PFSK-1 (cell line): ENCODE results near the gene COL18A1.

Experiments
- FOXP2 ChIP-seq: optimal IDR thresholded peaks from 2 replicates; pipeline ENCODE3; 2011; ENCODE audit warnings: borderline replicate concordance, control low read depth, inconsistent platforms; ENCODE audit not compliant: insufficient read depth; ENCODE audit errors: extremely low read length, extremely low read depth
- POLR2AphosphoS5 ChIP-seq: IDR thresholded peaks from 2 replicates; pipeline ENCODE4 v1.6.1; 2012; ENCODE audit warnings: low read depth, mild to moderate bottlenecking, control low read depth, low read length, moderate library complexity
- SIN3A ChIP-seq: IDR thresholded peaks from 2 replicates; pipeline ENCODE4 v1.6.1; 2012; ENCODE audit warnings: mild to moderate bottlenecking, low read length, moderate library complexity, borderline replicate concordance; ENCODE audit not compliant: insufficient read depth
- TAF1 ChIP-seq: IDR thresholded peaks from 2 replicates; pipeline ENCODE4 v1.6.1; 2012; ENCODE audit warnings: low read length, control low read depth, borderline replicate concordance; ENCODE audit not compliant: insufficient read depth
- TF ChIP-seq, protein P1 (sequence below), 2 experiments: IDR thresholded peaks; 2 replicates each; pipeline versions ENCODE4 v1.6.1 to v1.8.0; 2011 to 2012; ENCODE audit warnings: low read depth in 2 of 2, low read length in 2 of 2, control low read depth in 1 of 2, inconsistent platforms in 1 of 2, mild to moderate bottlenecking in 1 of 2, moderate library complexity in 1 of 2; ENCODE audit not compliant: insufficient read depth in 1 of 2

The COL18A1 gene

DNA sequence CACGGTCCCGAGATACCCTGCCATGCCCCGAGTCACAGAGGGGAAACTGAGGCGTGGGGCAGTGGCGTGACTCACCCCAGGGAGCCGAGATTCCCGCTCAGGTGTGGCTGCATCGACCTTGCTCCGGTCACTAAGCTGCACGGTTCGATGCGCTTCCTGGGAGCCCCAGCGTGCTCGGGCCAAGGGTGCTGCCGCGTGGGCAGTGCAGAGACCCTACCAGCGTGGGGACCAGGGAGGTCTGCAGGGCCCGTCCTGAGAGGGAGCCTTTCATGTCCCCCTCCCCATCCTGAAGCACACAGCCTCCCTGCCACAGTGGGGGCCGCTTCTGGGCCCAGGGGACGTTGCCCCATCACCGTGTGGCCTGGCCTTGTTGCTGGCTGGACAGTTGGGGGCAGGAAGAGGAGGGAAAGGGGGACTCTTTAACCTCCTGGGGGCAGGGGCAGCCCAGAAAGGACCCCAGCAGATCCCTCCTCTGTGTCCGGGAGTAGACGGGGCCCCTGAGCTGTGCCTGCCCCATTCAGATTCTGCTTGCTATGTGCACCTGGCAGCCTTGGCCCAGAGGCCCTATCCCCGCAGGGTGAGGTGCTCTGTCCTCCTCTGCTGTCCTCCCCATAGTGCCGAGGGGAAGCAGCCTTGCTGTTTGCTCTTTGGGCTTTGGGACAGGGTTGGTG lies 52.3 kb downstream of the COL18A1 start:
- TF ChIP-seq TAF1 (no peak), SIN3A (no peak), POLR2AphosphoS5 (no peak), FOXP2 (no peak)
- TF ChIP-seq, protein P1, sequence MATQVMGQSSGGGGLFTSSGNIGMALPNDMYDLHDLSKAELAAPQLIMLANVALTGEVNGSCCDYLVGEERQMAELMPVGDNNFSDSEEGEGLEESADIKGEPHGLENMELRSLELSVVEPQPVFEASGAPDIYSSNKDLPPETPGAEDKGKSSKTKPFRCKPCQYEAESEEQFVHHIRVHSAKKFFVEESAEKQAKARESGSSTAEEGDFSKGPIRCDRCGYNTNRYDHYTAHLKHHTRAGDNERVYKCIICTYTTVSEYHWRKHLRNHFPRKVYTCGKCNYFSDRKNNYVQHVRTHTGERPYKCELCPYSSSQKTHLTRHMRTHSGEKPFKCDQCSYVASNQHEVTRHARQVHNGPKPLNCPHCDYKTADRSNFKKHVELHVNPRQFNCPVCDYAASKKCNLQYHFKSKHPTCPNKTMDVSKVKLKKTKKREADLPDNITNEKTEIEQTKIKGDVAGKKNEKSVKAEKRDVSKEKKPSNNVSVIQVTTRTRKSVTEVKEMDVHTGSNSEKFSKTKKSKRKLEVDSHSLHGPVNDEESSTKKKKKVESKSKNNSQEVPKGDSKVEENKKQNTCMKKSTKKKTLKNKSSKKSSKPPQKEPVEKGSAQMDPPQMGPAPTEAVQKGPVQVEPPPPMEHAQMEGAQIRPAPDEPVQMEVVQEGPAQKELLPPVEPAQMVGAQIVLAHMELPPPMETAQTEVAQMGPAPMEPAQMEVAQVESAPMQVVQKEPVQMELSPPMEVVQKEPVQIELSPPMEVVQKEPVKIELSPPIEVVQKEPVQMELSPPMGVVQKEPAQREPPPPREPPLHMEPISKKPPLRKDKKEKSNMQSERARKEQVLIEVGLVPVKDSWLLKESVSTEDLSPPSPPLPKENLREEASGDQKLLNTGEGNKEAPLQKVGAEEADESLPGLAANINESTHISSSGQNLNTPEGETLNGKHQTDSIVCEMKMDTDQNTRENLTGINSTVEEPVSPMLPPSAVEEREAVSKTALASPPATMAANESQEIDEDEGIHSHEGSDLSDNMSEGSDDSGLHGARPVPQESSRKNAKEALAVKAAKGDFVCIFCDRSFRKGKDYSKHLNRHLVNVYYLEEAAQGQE (IDR thresholded peaks at IDR 0.05; ENCODE audit: insufficient read depth in 1 of 2, low read depth in 2 of 2, low read length in 2 of 2) = no peak

DNA sequence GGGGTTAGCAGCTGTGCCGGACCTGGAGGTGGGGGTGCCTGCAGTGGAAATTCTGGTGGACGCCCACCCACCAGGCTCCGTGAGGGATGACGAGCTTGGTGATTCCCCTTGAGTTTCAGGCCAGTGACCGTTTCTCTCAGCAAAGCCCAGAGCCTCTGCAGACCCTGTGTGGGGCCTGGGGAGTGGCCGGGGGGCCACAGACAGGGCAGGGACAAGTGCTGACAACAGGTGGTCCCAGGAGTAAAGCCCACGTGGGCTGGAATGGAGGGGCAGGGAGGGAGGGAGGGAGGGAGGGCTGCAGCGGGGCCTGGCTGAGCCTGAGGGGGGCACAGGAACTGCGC lies 52.8 kb downstream of the COL18A1 start:
- TF ChIP-seq FOXP2 (no peak), SIN3A (no peak), POLR2AphosphoS5 (no peak), TAF1 (no peak)
- TF ChIP-seq, protein P1 (IDR thresholded peaks at IDR 0.05; ENCODE audit: insufficient read depth in 1 of 2, low read depth in 2 of 2, low read length in 2 of 2) = no peak

DNA sequence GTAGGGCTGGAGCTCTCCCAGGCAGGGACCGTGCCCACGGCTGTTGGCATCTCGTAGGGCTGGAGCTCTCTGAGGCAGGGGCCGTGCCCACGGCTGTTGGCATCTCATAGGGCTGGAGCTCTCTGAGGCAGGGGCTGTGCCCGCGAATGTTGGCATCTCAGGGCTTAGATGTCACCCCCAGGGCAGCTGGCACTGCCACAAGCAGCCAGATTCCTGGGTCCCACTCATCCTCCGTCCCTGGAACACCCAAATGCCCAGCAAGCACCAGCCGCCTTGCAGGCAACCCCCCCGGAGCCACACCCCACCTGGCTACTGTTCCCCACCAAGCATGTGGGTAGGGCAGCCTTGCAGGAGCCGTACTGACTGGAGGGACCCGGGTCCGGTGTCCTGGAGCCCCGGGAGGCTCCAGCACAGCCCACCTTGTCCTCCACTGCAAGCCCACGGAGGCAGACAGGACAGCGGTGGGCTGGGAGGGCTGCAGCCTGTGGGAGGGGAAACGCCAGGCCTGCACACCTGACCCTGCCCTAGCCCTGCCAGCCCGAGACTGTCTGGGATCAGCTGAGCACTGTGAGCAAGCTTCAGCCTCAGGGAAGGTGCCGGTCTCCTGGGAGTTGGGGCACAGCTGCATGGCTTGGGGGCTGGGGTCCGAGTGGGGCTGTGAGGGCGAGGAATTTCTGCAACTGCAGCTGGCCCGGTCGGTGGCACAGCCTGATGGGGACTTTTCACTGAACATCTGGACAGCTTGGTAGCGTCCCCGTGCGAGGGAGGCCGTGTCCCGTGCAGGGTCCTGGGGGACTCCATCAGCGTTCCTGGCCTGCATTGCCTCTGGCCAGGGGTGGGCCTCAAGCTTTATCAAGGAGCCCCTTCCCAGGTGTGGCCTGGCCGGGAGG lies 53.6 kb downstream of the COL18A1 start:
- TF ChIP-seq POLR2AphosphoS5 = no peak
- TF ChIP-seq SIN3A = no peak
- no peak for TF ChIP-seq TAF1
- TF ChIP-seq FOXP2 = no peak
- TF ChIP-seq, protein P1 (IDR thresholded peaks at IDR 0.05; ENCODE audit: insufficient read depth in 1 of 2, low read depth in 2 of 2, low read length in 2 of 2) = no peak

DNA sequence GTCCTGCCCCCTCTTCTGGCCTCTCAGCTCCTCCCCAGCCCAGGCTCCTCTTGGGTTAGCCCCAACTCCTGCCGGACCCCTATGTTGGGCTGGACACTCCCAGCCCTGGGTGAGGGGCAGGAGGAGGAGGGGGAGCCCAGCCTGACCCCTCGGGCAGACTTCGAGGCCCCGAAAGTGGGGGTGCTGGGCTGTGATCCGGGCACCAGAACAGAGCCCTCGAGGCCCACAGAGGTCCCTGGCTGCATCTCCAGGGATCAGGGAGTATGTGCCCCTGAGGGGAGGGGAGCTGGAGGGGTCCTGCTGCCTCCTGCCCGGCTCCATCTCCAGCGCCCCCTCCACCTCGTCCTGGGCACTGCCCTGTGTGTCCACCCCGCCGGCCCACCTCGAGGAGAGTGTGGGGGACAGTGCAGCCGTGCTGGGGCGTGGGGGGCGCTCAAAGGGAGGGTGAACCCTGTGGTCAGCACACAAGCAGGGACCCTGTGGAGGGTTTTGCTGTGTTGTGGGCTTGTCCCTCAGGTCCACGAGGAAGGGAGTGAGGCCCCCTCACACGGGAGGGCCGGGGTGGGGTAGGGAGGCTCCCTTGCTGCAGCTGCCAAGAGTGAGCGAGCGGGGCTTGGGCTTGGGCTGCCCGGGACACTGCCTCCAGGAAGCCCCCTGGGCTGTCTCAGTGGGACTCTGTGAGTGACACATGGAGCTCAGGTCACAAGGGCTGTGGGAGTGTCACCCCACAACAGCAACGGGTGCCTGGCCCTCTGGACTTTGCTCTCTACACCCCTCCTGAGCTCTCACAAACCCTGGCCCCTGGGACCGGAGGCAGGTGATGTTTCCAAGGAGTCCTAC lies 54.4 kb downstream of the COL18A1 start:
- TF ChIP-seq SIN3A (no peak), POLR2AphosphoS5 (no peak), FOXP2 (no peak), TAF1 (no peak)
- TF ChIP-seq, protein P1 (IDR thresholded peaks at IDR 0.05; ENCODE audit: insufficient read depth in 1 of 2, low read depth in 2 of 2, low read length in 2 of 2) = no peak
